ENCODE data around the gene LRRTM4. TPM values are rescaled to one million over a fixed set of nuclear protein-coding genes. Genes with fewer than 3 reads are reported as not detected.

The LRRTM4 gene
- total RNA-seq, 4 donors from 2014 or later: 0.22 TPM; not detected in 3

- TF ChIP-seq, protein P1, sequence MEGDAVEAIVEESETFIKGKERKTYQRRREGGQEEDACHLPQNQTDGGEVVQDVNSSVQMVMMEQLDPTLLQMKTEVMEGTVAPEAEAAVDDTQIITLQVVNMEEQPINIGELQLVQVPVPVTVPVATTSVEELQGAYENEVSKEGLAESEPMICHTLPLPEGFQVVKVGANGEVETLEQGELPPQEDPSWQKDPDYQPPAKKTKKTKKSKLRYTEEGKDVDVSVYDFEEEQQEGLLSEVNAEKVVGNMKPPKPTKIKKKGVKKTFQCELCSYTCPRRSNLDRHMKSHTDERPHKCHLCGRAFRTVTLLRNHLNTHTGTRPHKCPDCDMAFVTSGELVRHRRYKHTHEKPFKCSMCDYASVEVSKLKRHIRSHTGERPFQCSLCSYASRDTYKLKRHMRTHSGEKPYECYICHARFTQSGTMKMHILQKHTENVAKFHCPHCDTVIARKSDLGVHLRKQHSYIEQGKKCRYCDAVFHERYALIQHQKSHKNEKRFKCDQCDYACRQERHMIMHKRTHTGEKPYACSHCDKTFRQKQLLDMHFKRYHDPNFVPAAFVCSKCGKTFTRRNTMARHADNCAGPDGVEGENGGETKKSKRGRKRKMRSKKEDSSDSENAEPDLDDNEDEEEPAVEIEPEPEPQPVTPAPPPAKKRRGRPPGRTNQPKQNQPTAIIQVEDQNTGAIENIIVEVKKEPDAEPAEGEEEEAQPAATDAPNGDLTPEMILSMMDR (IDR thresholded peaks at IDR 0.05; ENCODE audit: low read depth): no peak
Observed at GRCh38 chr2:77522888-77523287, 712 bp upstream of the LRRTM4 start.

- TF ChIP-seq, protein P1 (IDR thresholded peaks at IDR 0.05; ENCODE audit: low read depth): no peak
Observed at GRCh38 chr2:77521548-77521891, 656 bp downstream of the LRRTM4 start.

- TF ChIP-seq, protein P1 (IDR thresholded peaks at IDR 0.05; ENCODE audit: low read depth): no peak
Observed at GRCh38 chr2:77520641-77521547, 1.3 kb downstream of the LRRTM4 start.

DNA sequence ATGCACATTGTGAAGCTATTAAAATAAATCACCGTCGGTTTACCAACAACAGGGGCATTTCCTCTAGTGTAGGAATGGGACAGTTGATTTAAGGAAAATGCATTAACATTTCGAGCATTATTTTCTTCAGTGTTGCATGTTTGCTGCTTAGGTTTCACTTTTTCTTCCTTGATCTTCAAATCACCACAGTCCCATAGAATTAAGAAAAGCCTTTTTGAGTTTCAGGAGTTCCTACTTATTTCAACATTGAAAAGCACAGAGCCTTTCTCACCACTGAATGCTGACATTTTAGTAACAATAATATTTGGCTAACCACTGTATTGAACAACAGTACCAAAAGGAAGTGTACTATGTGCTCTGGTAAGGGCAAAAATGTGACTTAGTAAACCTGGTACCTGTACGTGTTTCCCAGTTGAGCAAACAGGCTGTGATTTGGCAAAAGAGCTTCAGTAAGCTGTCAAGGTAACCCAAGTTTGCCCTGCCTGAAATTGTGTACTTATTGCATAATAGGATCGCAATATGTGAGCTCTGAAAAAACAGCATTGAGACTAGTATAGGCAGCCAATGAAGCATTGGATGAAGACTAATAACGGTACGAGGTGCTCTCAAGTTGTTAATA lies 2.2 kb downstream of the LRRTM4 start:
- TF ChIP-seq, protein P1 (IDR thresholded peaks at IDR 0.05; ENCODE audit: low read depth): no peak

DNA sequence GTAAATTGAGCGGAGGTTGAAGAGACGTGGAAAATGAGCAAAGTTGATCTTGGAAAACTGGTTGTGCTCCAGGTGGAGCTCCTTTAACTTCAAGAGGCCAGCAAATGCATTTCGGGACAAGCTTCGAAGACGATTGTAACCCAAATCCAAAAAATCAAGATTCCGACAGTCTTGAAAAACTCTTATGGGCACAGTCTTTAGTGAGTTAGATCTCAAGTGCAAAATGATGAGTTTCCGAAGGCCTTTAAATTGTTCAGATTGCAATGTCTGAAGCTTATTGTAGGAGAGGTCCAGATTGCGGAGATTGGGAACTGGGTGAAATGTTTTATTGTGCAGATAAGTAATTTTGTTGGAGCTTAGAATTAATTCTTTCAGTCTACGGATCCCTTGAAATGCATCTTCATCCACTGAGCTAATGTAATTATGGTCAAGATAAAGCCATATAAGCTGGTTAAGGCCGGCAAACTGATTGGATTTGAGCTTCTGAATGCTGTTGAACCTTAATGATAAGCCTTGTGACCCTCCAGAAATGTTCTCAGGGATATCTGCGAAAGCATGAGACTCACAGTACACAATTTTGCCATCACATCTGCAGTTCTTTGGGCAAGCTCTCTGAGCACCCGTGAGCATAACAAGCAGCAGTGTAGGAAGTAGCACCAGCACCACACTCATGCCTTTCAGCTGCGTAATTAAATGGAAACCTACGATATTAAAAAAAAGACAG lies 2.9 kb downstream of the LRRTM4 start:
- TF ChIP-seq, protein P1 (IDR thresholded peaks at IDR 0.05; ENCODE audit: low read depth): no peak

DNA sequence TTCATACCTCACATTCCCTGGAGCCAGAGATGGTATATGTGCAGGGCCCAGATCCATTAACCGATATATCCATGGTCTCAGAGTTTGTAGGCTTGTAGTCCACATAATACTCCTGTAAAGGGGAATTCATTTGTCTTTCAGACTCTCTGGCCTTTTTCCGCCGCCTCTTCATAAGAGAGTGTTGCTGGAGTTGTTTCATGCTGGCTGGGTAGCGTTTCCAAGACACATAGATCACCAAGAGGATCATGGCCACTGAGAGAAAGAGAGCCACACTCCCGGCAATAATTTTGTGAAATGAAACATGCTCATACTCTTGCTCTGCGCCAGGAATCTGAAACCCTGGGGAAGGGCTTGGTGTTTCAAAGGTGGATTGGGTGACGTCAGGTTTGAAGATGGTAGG lies 3.9 kb downstream of the LRRTM4 start:
- TF ChIP-seq, protein P1 (IDR thresholded peaks at IDR 0.05; ENCODE audit: low read depth): no peak

GRCh38 chr2:77513191-77513590 lies 9.0 kb downstream of the LRRTM4 start:
- TF ChIP-seq, protein P1 (IDR thresholded peaks at IDR 0.05; ENCODE audit: low read depth): no peak

Measured in subcutaneous adipose tissue (tissue), 4 donors.